A549 (cell line): ENCODE measurements around the gene SLC25A39. TPM values are rescaled to one million over a fixed set of nuclear protein-coding genes. Genes with fewer than 3 reads are reported as not detected.
"Not testable (repeated sequence)": the region's sequence is repeated elsewhere in the genome, so short reads cannot be mapped to it uniquely, and the experiment has no call there.

Experiments
- ATAC-seq, 2 experiments: fragments of 200-7000 bp in 1 of 2; fragments of >200 bp in 1 of 2; cut with Nextera tagmentation in 1 of 2; cut with Tn5 transposase in 1 of 2; 3 replicates each; pipeline versions ENCODE4 v1.8.0 to v1.9.1; 2018 to 2020; ENCODE audit warnings: mild to moderate bottlenecking in 1 of 2, moderate library complexity in 1 of 2
- CTCF ChIA-PET: fragments of 300-600 bp; sonication (Branson Sonifier 250); formaldehyde crosslinking; extraction: SDS; loops from one replicate; lab custom pipeline; 2021; ENCODE audit warnings: antibody characterized with exemption, inconsistent platforms; lab: Yijun Ruan, JAX
- POLR2A ChIA-PET: fragments of 350-600 bp; formaldehyde crosslinking; extraction: SDS; loops from one replicate; lab custom pipeline; 2021; ENCODE audit warnings: antibody characterized with exemption, inconsistent platforms; lab: Yijun Ruan, JAX
- DNase-seq, 2 experiments: peaks; one replicate each; pipeline versions ENCODE4 v3.0.0 to v3.0.0-alpha.2; 2011 to 2016; ENCODE audit warnings: low read depth in 1 of 2, low spot score in 1 of 2
- FAIRE-seq: peaks from 2 replicates; lab custom pipeline; 2011; peaks lifted over from hg19 to GRCh38; lab: Jason Lieb, UNC
- H3K27ac ChIP-seq, 2 experiments: fragments of >200 bp; sonication (Bioruptor Twin); formaldehyde crosslinking; 3 replicates each; pipeline ENCODE4 v1.5.1; 2016 to 2017
- H3K4me1 ChIP-seq: fragments of >200 bp; sonication (Bioruptor Twin); formaldehyde crosslinking; 3 replicates; pipeline ENCODE4 v1.6.1; 2016
- H3K4me2 ChIP-seq: fragments of >200 bp; sonication (Bioruptor Twin); formaldehyde crosslinking; 3 replicates; pipeline ENCODE4 v1.6.1; 2016
- H3K4me3 ChIP-seq: fragments of >200 bp; sonication (Bioruptor Twin); formaldehyde crosslinking; 3 replicates; pipeline ENCODE4 v1.5.1; 2016
- H3K9me3 ChIP-seq: fragments of >200 bp; sonication (Bioruptor Twin); formaldehyde crosslinking; 3 replicates; pipeline ENCODE4 v1.6.1; 2016
- ATOH8 ChIP-seq: fragments of 250-450 bp; sonication (Bioruptor Pico); IDR thresholded peaks from 2 replicates; pipeline ENCODE4 v1.5.0; 2020; ENCODE audit warnings: low read depth, mild to moderate bottlenecking, moderate library complexity
- CEBPB ChIP-seq, 2 experiments: fragments of >200 bp in 1 of 2; sonication (Bioruptor Twin) in 1 of 2; formaldehyde crosslinking in 1 of 2; IDR thresholded peaks; 2 replicates each; pipeline ENCODE4 v1.6.1; 2012 to 2016
- CTCF ChIP-seq: fragments of >200 bp; sonication (Bioruptor Twin); formaldehyde crosslinking; IDR thresholded peaks from 3 replicates; pipeline ENCODE4 v1.5.1; 2016
- EHF ChIP-seq: fragments of 250-450 bp; sonication (Bioruptor Pico); IDR thresholded peaks from 2 replicates; pipeline ENCODE4 v1.5.0; 2020; ENCODE audit warnings: mild to moderate bottlenecking
- EP300 ChIP-seq, 2 experiments: fragments of >200 bp; sonication (Bioruptor Twin); formaldehyde crosslinking; IDR thresholded peaks; 2 replicates in 1 of 2; 3 replicates in 1 of 2; pipeline ENCODE4 v1.6.1; 2016 to 2017
- GATA3 ChIP-seq: IDR thresholded peaks from 2 replicates; pipeline ENCODE4 v1.6.1; 2012; ENCODE audit warnings: borderline replicate concordance
- HOXB13 ChIP-seq: fragments of 250-450 bp; sonication (Bioruptor Pico); IDR thresholded peaks from 2 replicates; pipeline ENCODE4 v1.5.0; 2020; ENCODE audit warnings: low read depth, mild to moderate bottlenecking, moderate library complexity
- HOXB5 ChIP-seq: fragments of 250-450 bp; sonication (Bioruptor Pico); IDR thresholded peaks from 2 replicates; pipeline ENCODE4 v1.5.0; 2020; ENCODE audit warnings: mild to moderate bottlenecking, moderate library complexity
- JUNB ChIP-seq: fragments of >200 bp; sonication (Bioruptor Twin); formaldehyde crosslinking; IDR thresholded peaks from 2 replicates; pipeline ENCODE4 v1.6.1; 2016
- MAX ChIP-seq: IDR thresholded peaks from 2 replicates; pipeline ENCODE4 v1.6.1; 2012
- MAZ ChIP-seq: fragments of 150-350 bp; IDR thresholded peaks from 2 replicates; pipeline ENCODE4 v1.6.1; 2014; ENCODE audit warnings: antibody characterized with exemption, low read depth, low read length, borderline replicate concordance
- MYC ChIP-seq: IDR thresholded peaks from 2 replicates; pipeline ENCODE4 v1.6.1; 2012; ENCODE audit warnings: mild to moderate bottlenecking, inconsistent platforms, low read length, improper control_type of control experiment, borderline replicate concordance
- NR3C1 ChIP-seq: fragments of >200 bp; sonication (Bioruptor Twin); formaldehyde crosslinking; IDR thresholded peaks from 3 replicates; pipeline ENCODE4 v1.6.1; 2017
- PHF8 ChIP-seq: fragments of 200-600 bp; sonication (generic); IDR thresholded peaks from 2 replicates; pipeline ENCODE4 v1.6.1; 2016; ENCODE audit warnings: low read depth, mild to moderate bottlenecking, antibody characterized with exemption, moderate library complexity, borderline replicate concordance
- RAD21 ChIP-seq, 2 experiments: fragments of >200 bp in 1 of 2; sonication (Bioruptor Twin) in 1 of 2; formaldehyde crosslinking in 1 of 2; IDR thresholded peaks in 1 of 2; conservative IDR thresholded peaks in 1 of 2; 2 replicates in 1 of 2; 3 replicates in 1 of 2; pipeline ENCODE4 v1.6.1; 2012 to 2018; ENCODE audit warnings: inconsistent platforms in 1 of 2
- RFX5 ChIP-seq: fragments of 450-650 bp; IDR thresholded peaks from 2 replicates; pipeline ENCODE4 v1.7.1; 2014; ENCODE audit warnings: antibody characterized with exemption, mild to moderate bottlenecking, moderate library complexity
- SMC3 ChIP-seq: fragments of >200 bp; sonication (Bioruptor Twin); formaldehyde crosslinking; IDR thresholded peaks from 3 replicates; pipeline ENCODE4 v1.6.1; 2018; ENCODE audit warnings: inconsistent platforms
- SREBF2 ChIP-seq: fragments of 450-650 bp; IDR thresholded peaks from 2 replicates; pipeline ENCODE4 v1.6.1; 2014; ENCODE audit warnings: mild to moderate bottlenecking, moderate library complexity
- TFCP2L1 ChIP-seq: fragments of 250-450 bp; sonication (Bioruptor Pico); IDR thresholded peaks from 2 replicates; pipeline ENCODE4 v1.5.0; 2021; ENCODE audit warnings: mild to moderate bottlenecking
- WGBS: methylation state at CpG from one replicate; pipeline ENCODE4 v1.1.6; 2017; ENCODE audit errors: missing lambda C conversion rate; 5-methylcytosine and 5-hydroxymethylcytosine counted together
- polyA plus RNA-seq, 4 experiments: library from polyadenylated mRNA; depleted of rRNA in 3 of 4; stranded (reverse); fragments of >200 nt; fragmentation: RNase III in 1 of 4; extraction: RNeasy Plus Mini Kit Qiagen cat#74134 plus additional on column Dnase treatment in 1 of 4; gene quantifications; 2 replicates in 3 of 4; 3 replicates in 1 of 4; pipeline ENCODE4 v1.2.3, GENCODE V29; 2011 to 2017
- TF ChIP-seq, protein P1 (sequence below): fragments of >200 bp; sonication (Bioruptor Twin); formaldehyde crosslinking; IDR thresholded peaks from 2 replicates; pipeline ENCODE4 v1.6.1; 2016

The SLC25A39 gene
- polyA plus RNA-seq, 2 of the 4 experiments (the other 2 are of a cell fraction), result 80.9 to 154 TPM

DNA sequence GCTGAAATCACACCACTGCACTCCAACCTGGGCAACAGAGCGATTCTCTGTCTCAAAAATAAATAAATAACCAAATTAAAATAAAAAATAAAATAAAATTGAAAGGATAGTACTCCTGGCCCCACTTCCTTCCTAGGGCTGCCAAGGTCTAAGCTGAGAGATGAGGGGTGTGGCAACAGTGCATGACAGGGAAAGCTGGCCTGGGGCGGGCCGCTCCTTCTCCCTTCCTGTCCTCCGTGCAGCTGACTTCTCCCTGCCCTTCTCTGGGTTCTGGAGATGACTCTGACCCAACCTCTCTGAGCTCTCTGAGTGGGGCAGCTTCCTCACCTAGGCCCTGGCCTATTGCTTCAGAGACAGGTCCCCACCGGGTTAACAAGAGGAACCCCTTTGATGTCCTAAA is 8.7 kb upstream of the SLC25A39 start:
- Histone ChIP-seq H3K4me2 (no peak overlapping the region), H3K27ac (no peak overlapping the region), H3K9me3 (no peaks in the 10 kb centered on the region), H3K4me3 (no peak overlapping the region), H3K4me1 (peaks cover 6% of the 10 kb centered on the region)
- FAIRE-seq, result no peak
- CTCF ChIA-PET, result interaction anchor here (1.3 to 13.6 kb wide), 7 partner anchors 15 to 127 kb away, joined by 3 to 327 read pairs (median 27); partner anchors contain the start of genes FAM171A2 and GRN
- POLR2A ChIA-PET, result no interaction called here
- TF ChIP-seq HOXB13 (CRISPR knock-in tag), result no peak
- no peak for TF ChIP-seq EP300 (IDR thresholded peaks at IDR 0.05)
- no peak for TF ChIP-seq SMC3
- no peak for TF ChIP-seq NR3C1
- no peak for TF ChIP-seq ATOH8 (CRISPR knock-in tag)
- no peak for TF ChIP-seq JUNB
- TF ChIP-seq RFX5, result no peak
- TF ChIP-seq SREBF2, result no peak
- no peak for TF ChIP-seq GATA3
- no peak for TF ChIP-seq HOXB5
- no peak for TF ChIP-seq EHF (CRISPR knock-in tag)
- no peak for TF ChIP-seq TFCP2L1 (CRISPR knock-in tag)
- no peak for DNase-seq
- WGBS, result 72% methylated on average over 5 of the region's 5 CpGs
- ATAC-seq, result no peak

GRCh38 chr17:44331249-44331760 is 6.7 kb upstream of the SLC25A39 start:
- ATAC-seq (peak; percentile 52 to 57), DNase-seq (peak; percentile 84), FAIRE-seq (no peak)
- TF ChIP-seq CTCF (peak; percentile 96), CEBPB (IDR thresholded peaks at IDR 0.05) (no peak), MAZ (no peak), MAX (peak; percentile 57; the same call in 1 of the 2 replicates), PHF8 (no peak), HOXB5 (peak; percentile 72), MYC (0 out of 2 replicates have a peak, but pooled peaks have one; percentile 36), RFX5 (0 out of 2 replicates have a peak, but pooled peaks have one; percentile 21), RAD21 (conservative IDR thresholded peaks at IDR 0.05 in 1 of 2, IDR thresholded peaks at IDR 0.05 in 1 of 2) (peak; percentile 74 to 86), SMC3 (peak; percentile 65)
- TF ChIP-seq, protein P1, sequence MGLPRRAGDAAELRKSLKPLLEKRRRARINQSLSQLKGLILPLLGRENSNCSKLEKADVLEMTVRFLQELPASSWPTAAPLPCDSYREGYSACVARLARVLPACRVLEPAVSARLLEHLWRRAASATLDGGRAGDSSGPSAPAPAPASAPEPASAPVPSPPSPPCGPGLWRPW, result no peak
- CTCF ChIA-PET, result interaction anchor here (0.6 to 13.6 kb wide), 65 partner anchors 13 to 860 kb away, joined by 3 to 327 read pairs (median 4); partner anchors contain the start of genes ASB16, ATXN7L3, FAM171A2 and GRN
- peaks cover 8% of the 10 kb centered on the region for H3K4me1 ChIP-seq
- POLR2A ChIA-PET, result interaction anchor here (0.6 to 1.5 kb wide), 4 partner anchors 14 to 117 kb away, joined by 3 to 5 read pairs (median 4); partner anchors contain the start of genes GRN and UBTF
- H3K4me3 ChIP-seq, result no peak overlapping the region
- peak overlapping the region; percentile 58 for H3K4me2 ChIP-seq
- 6% methylated on average over 7 of the region's 7 CpGs for WGBS
- H3K9me3 ChIP-seq, result no peaks in the 10 kb centered on the region
- H3K27ac ChIP-seq, result no peak overlapping the region

- peaks cover 14% of the 10 kb centered on the region for H3K4me1 ChIP-seq
- H3K27ac ChIP-seq, H3K4me3 ChIP-seq, FAIRE-seq, ATAC-seq, H3K4me2 ChIP-seq, DNase-seq, H3K9me3 ChIP-seq: not testable (repeated sequence)
- ChIA-PET POLR2A (interaction anchor here (0.6 to 1.5 kb wide), 2 partner anchors 15 kb away, joined by 4 read pairs; partner anchors contain the start of gene GRN), CTCF (interaction anchor here (0.6 to 13.6 kb wide), 37 partner anchors 12 to 344 kb away, joined by 3 to 327 read pairs (median 4); partner anchors contain the start of genes FAM171A2, GRN, RUNDC3A and TMUB2)
- WGBS, result 81% methylated on average over 5 of the region's 5 CpGs
Observed at GRCh38 chr17:44330263-44330662, 5.6 kb upstream of the SLC25A39 start.
